ENCODE measurements around the gene MRTFA.

- no peak for TF ChIP-seq CTCF (IDR thresholded peaks at IDR 0.05)
- no peak for TF ChIP-seq POLR2A (IDR thresholded peaks at IDR 0.05)
- TF ChIP-seq POLR2AphosphoS5 (IDR thresholded peaks at IDR 0.05), result no peak
These were observed 185.3 kb downstream of the MRTFA start for GRCh38 chr22:40451210-40451609.
